Fibroblast of peridontal ligament (primary cell): Measurements from ENCODE around the gene RPS8.
A peak's percentile ranks its signal among the peaks of the same experiment; 100 is the strongest.
"Not testable (repeated sequence)": the region's sequence is repeated elsewhere in the genome, so short reads cannot be mapped to it uniquely, and the experiment has no call there.

Experiments
- DNase-seq: peaks from one replicate; pipeline ENCODE4 v3.0.0-alpha.2; 2010; ENCODE audit errors: extremely low read depth

RPS8 gene

GRCh38 chr1:44803062-44803311 is 27.6 kb downstream of the RPS8 start:
- no peak for DNase-seq

GRCh38 chr1:44803312-44804095 is 28.2 kb downstream of the RPS8 start:
- DNase-seq, result no peak

- no peak for DNase-seq
These were observed 30.1 kb downstream of the RPS8 start for GRCh38 chr1:44805311-44806024.

GRCh38 chr1:44806025-44806703 is 30.8 kb downstream of the RPS8 start:
- no peak for DNase-seq

GRCh38 chr1:44806704-44807363 is 31.5 kb downstream of the RPS8 start, which contains the start of gene DYNLT4:
DYNLT4 (minus strand) TSS chr1:44807351; CDS start chr1:44806668, 683 bp downstream.
- no peak for DNase-seq

GRCh38 chr1:44807364-44808062 is 32.2 kb downstream of the RPS8 start:
- DNase-seq, result peak; percentile 99

- DNase-seq, result peak; percentile 91
These were observed 33.0 kb downstream of the RPS8 start, which contains the start of gene BTBD19 for GRCh38 chr1:44808063-44808937. BTBD19 (plus strand) TSS chr1:44808523; CDS start chr1:44808821, 298 bp downstream.

GRCh38 chr1:44808938-44809917 is 33.9 kb downstream of the RPS8 start:
- peak; percentile 49 for DNase-seq

- no peak for DNase-seq
These were observed 34.9 kb downstream of the RPS8 start for GRCh38 chr1:44810101-44810761.

GRCh38 chr1:44810762-44811105 is 35.4 kb downstream of the RPS8 start:
- DNase-seq, result not testable (repeated sequence)

- DNase-seq, result no peak
These were observed 35.9 kb downstream of the RPS8 start for GRCh38 chr1:44811234-44811633.

GRCh38 chr1:44812822-44813543 is 37.6 kb downstream of the RPS8 start:
- no peak for DNase-seq

GRCh38 chr1:44815926-44816325 is 40.6 kb downstream of the RPS8 start:
- DNase-seq, result not testable (repeated sequence)

GRCh38 chr1:44817307-44817706 is 42.0 kb downstream of the RPS8 start:
- DNase-seq, result no peak

GRCh38 chr1:44817771-44818495 is 42.6 kb downstream of the RPS8 start:
- no peak for DNase-seq

- peak; percentile 69 for DNase-seq
These were observed 43.9 kb downstream of the RPS8 start for GRCh38 chr1:44819196-44819607.

GRCh38 chr1:44819608-44820327 is 44.4 kb downstream of the RPS8 start:
- DNase-seq, result peak; percentile 76
